Measurements from ENCODE around the gene ZNF3. TPM values are rescaled to one million over a fixed set of nuclear protein-coding genes. Genes with fewer than 3 reads are reported as not detected.

Gene ZNF3
- total RNA-seq, 1 donor from 2014 or later, result 39.6 TPM

- Mint-ChIP-seq H3K4me3 (no peak overlapping the region), H3K27me3 (no peaks in the 10 kb centered on the region), H3K36me3 (ENCODE audit: low read depth) (peaks cover 76% of the 10 kb centered on the region), H3K27ac (no peak overlapping the region), H3K9me3 (peaks cover 20% of the 10 kb centered on the region), H3K4me1 (no peaks in the 10 kb centered on the region)
- intact Hi-C loops (cut with micrococcal nuclease), result no loop called here
- no peak for TF ChIP-seq CTCF (IDR thresholded peaks at IDR 0.05)
- CTCF ChIA-PET, result interaction anchor here (1.4 kb wide), 1 partner anchor 91 kb away, joined by 3 read pairs; no protein-coding TSS in a partner anchor
- ATAC-seq (ENCODE audit: low read depth), result no peak
- no peak for DNase-seq
- POLR2A ChIA-PET, result interaction anchor here (0.7 kb wide), 1 partner anchor 12 kb away, joined by 3 read pairs; no protein-coding TSS in a partner anchor
Measured at GRCh38 chr7:100071018-100071723, 10.4 kb downstream of the ZNF3 start.

GRCh38 chr7:100069991-100070390 is 11.5 kb downstream of the ZNF3 start:
- H3K9me3 Mint-ChIP-seq, result peaks cover 20% of the 10 kb centered on the region
- no peak for ATAC-seq (ENCODE audit: low read depth)
- intact Hi-C loops (cut with micrococcal nuclease), result no loop called here
- H3K4me3 Mint-ChIP-seq, result no peak overlapping the region
- no peak for DNase-seq
- no peak overlapping the region for H3K27ac Mint-ChIP-seq
- TF ChIP-seq CTCF (IDR thresholded peaks at IDR 0.05), result no peak
- peaks cover 73% of the 10 kb centered on the region for H3K36me3 Mint-ChIP-seq (ENCODE audit: low read depth)
- no peaks in the 10 kb centered on the region for H3K27me3 Mint-ChIP-seq
- ChIA-PET POLR2A (no interaction called here), CTCF (interaction anchor here (1.1 kb wide), 1 partner anchor 17 kb away, joined by 3 read pairs; no protein-coding TSS in a partner anchor)
- H3K4me1 Mint-ChIP-seq, result no peaks in the 10 kb centered on the region

GRCh38 chr7:100066953-100067352 is 14.6 kb downstream of the ZNF3 start:
- no peaks in the 10 kb centered on the region for H3K27me3 Mint-ChIP-seq
- H3K36me3 Mint-ChIP-seq (ENCODE audit: low read depth), result peaks cover 63% of the 10 kb centered on the region
- no peak for DNase-seq
- intact Hi-C loops (cut with micrococcal nuclease), result no loop called here
- H3K4me3 Mint-ChIP-seq, result no peak overlapping the region
- no peaks in the 10 kb centered on the region for H3K4me1 Mint-ChIP-seq
- CTCF ChIA-PET, result no interaction called here
- no peak for TF ChIP-seq CTCF (IDR thresholded peaks at IDR 0.05)
- no peak for ATAC-seq (ENCODE audit: low read depth)
- POLR2A ChIA-PET, result no interaction called here
- no peak overlapping the region for H3K27ac Mint-ChIP-seq
- peaks cover 11% of the 10 kb centered on the region for H3K9me3 Mint-ChIP-seq

GRCh38 chr7:100065452-100066186 is 15.9 kb downstream of the ZNF3 start:
- intact Hi-C loops (cut with micrococcal nuclease), result no loop called here
- DNase-seq (no peak), ATAC-seq (ENCODE audit: low read depth) (no peak)
- Mint-ChIP-seq H3K9me3 (peaks cover 5% of the 10 kb centered on the region), H3K4me1 (no peaks in the 10 kb centered on the region), H3K36me3 (ENCODE audit: low read depth) (peaks cover 60% of the 10 kb centered on the region), H3K27me3 (no peaks in the 10 kb centered on the region), H3K27ac (no peak overlapping the region), H3K4me3 (no peak overlapping the region)
- TF ChIP-seq CTCF (IDR thresholded peaks at IDR 0.05), result no peak
- ChIA-PET POLR2A (interaction anchor here (0.7 kb wide), 1 partner anchor 1188 kb away, joined by 5 read pairs; no protein-coding TSS in a partner anchor), CTCF (no interaction called here)

- POLR2A ChIA-PET, result no interaction called here
- no peak for TF ChIP-seq CTCF (IDR thresholded peaks at IDR 0.05)
Measured at GRCh38 chr7:100064162-100064561, 17.4 kb downstream of the ZNF3 start.

More at GRCh38 chr7:100064162-100064561, 17.4 kb downstream of the ZNF3 start:
- ATAC-seq (ENCODE audit: low read depth), result no peak
- no peaks in the 10 kb centered on the region for H3K9me3 Mint-ChIP-seq
- intact Hi-C loops (cut with micrococcal nuclease), result no loop called here
- peaks cover 2% of the 10 kb centered on the region for H3K4me1 Mint-ChIP-seq
- H3K27ac Mint-ChIP-seq, result no peak overlapping the region
- peaks cover 55% of the 10 kb centered on the region for H3K36me3 Mint-ChIP-seq (ENCODE audit: low read depth)
- no peak for DNase-seq
- CTCF ChIA-PET, result no interaction called here
- H3K4me3 Mint-ChIP-seq, result no peak overlapping the region
- no peaks in the 10 kb centered on the region for H3K27me3 Mint-ChIP-seq

All from activated B cell treated with CpG ODN at 0.5 μM for 24 hours (primary cell).